ENCODE results near the gene MCMBP.

The MCMBP gene

GRCh38 chr10:119832951-119833350 is 39.7 kb downstream of the MCMBP start:
- FAIRE-seq, result no peak
- no peak for DNase-seq (ENCODE audit: insufficient read length, low spot score)
- no peak for TF ChIP-seq PAX5 (IDR thresholded peaks at IDR 0.05; ENCODE audit: insufficient read depth, low read length, severe bottlenecking)

GRCh38 chr10:119831656-119832055 is 41.0 kb downstream of the MCMBP start:
- DNase-seq (ENCODE audit: insufficient read length, low spot score), result no peak
- no peak for FAIRE-seq
- TF ChIP-seq POLR2A (IDR thresholded peaks at IDR 0.05; ENCODE audit: low read depth, low read length), result peak; percentile 31; the same call in 1 of the 2 replicates
- no peak for TF ChIP-seq PAX5 (IDR thresholded peaks at IDR 0.05; ENCODE audit: insufficient read depth, low read length, severe bottlenecking)

DNA sequence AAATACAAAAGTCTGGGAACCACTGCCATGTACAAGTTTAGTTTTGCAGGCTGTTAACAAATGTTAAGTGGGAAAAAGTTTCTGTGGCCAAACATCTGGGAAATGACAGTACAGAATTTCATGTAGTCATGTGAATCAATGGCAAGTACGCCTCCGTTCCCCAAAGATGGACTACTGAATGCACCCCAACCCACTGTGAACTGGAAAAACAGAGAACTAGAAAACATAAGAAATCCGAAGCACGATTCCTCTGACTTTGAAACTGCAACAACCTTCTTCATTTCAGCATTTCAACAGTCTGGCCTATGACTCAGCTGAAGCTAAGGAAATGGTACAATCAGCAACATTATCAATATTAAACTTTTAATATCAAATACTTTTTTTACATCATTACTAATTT is 41.8 kb downstream of the MCMBP start:
- no peak for FAIRE-seq
- no peak for TF ChIP-seq TAF1 (IDR thresholded peaks at IDR 0.05; ENCODE audit: low read depth, low read length)
- no peak for TF ChIP-seq PAX5 (IDR thresholded peaks at IDR 0.05; ENCODE audit: insufficient read depth, low read length, severe bottlenecking)
- no peak for TF ChIP-seq POU2F2 (IDR thresholded peaks at IDR 0.05; ENCODE audit: low read depth, low read length)
- TF ChIP-seq SPI1 (IDR thresholded peaks at IDR 0.05; ENCODE audit: low read depth, low read length), result no peak
- no peak for TF ChIP-seq POLR2A (IDR thresholded peaks at IDR 0.05; ENCODE audit: low read depth, low read length)
- no peak; the same call in 1 of the 2 replicates for TF ChIP-seq POLR2AphosphoS5 (IDR thresholded peaks at IDR 0.05; ENCODE audit: low read depth, low read length)
- no peak for DNase-seq (ENCODE audit: insufficient read length, low spot score)

- FAIRE-seq (no peak), DNase-seq (ENCODE audit: insufficient read length, low spot score) (no peak)
Measured at GRCh38 chr10:119829429-119829828, 43.2 kb downstream of the MCMBP start.

GRCh38 chr10:119827430-119827829 is 45.2 kb downstream of the MCMBP start:
- TF ChIP-seq POU2F2 (IDR thresholded peaks at IDR 0.05; ENCODE audit: low read depth, low read length), result no peak
- no peak for TF ChIP-seq POLR2AphosphoS5 (IDR thresholded peaks at IDR 0.05; ENCODE audit: low read depth, low read length)
- TF ChIP-seq TAF1 (IDR thresholded peaks at IDR 0.05; ENCODE audit: low read depth, low read length), result no peak
- TF ChIP-seq PAX5 (IDR thresholded peaks at IDR 0.05; ENCODE audit: insufficient read depth, low read length, severe bottlenecking), result no peak
- no peak for TF ChIP-seq POLR2A (IDR thresholded peaks at IDR 0.05; ENCODE audit: low read depth, low read length)
- TF ChIP-seq SPI1 (IDR thresholded peaks at IDR 0.05; ENCODE audit: low read depth, low read length), result no peak
- DNase-seq (ENCODE audit: insufficient read length, low spot score) (no peak), FAIRE-seq (no peak)

More at GRCh38 chr10:119829429-119829828, 43.2 kb downstream of the MCMBP start:
- no peak for TF ChIP-seq TAF1 (IDR thresholded peaks at IDR 0.05; ENCODE audit: low read depth, low read length)
- peak; percentile 60; the same call in 1 of the 2 replicates for TF ChIP-seq POLR2A (IDR thresholded peaks at IDR 0.05; ENCODE audit: low read depth, low read length)
- TF ChIP-seq POLR2AphosphoS5 (IDR thresholded peaks at IDR 0.05; ENCODE audit: low read depth, low read length), result 0 out of 2 replicates have a peak, but pooled peaks have one; percentile 37

- FAIRE-seq (no peak), DNase-seq (ENCODE audit: insufficient read length, low spot score) (no peak)
- TF ChIP-seq SPI1 (IDR thresholded peaks at IDR 0.05; ENCODE audit: low read depth, low read length) (no peak), PAX5 (IDR thresholded peaks at IDR 0.05; ENCODE audit: insufficient read depth, low read length, severe bottlenecking) (no peak)
Measured at GRCh38 chr10:119826771-119827170, 45.9 kb downstream of the MCMBP start.

DNA sequence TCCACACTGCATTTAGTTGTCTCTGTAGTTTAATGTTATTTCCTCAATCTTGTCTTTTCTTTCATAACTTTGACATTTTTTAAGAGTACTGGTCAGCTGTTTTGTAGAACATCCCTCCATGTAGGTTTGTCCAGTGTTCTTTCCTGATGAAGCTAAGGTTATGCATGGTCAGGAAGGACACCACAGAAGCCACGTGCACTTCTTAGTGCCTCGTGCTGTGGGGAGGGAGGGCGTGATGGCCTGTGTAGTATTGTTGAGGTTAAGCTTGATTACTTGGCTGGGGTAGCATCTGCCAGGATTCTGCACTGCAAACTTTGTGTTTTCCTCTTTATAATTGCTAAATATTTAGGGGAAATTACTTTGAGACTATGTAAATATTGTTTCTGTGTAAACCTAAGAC is 48.3 kb downstream of the MCMBP start:
- FAIRE-seq, result no peak
- TF ChIP-seq TAF1 (IDR thresholded peaks at IDR 0.05; ENCODE audit: low read depth, low read length), result no peak
- TF ChIP-seq POU2F2 (IDR thresholded peaks at IDR 0.05; ENCODE audit: low read depth, low read length), result no peak
- TF ChIP-seq POLR2AphosphoS5 (IDR thresholded peaks at IDR 0.05; ENCODE audit: low read depth, low read length), result no peak
- TF ChIP-seq PAX5 (IDR thresholded peaks at IDR 0.05; ENCODE audit: insufficient read depth, low read length, severe bottlenecking), result no peak
- no peak for TF ChIP-seq POLR2A (IDR thresholded peaks at IDR 0.05; ENCODE audit: low read depth, low read length)
- no peak for DNase-seq (ENCODE audit: insufficient read length, low spot score)

DNA sequence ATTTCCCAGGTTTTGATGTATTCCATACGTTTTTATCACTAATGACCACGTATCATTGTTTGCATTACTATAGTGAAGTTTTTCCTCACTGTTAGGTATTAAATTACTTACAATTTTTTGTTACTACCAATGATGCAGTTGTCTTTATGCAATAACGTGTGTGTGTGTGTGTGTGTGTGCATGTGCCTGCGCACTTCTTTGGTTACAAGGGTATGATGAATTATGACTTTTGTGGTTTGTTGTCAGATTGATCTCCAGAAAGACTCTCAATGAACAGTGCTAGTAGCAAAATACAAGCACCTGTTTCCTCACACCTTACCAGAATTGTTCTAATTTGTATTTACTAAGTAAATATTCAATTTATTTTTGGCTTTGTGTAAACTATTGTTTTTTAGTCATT is 51.5 kb downstream of the MCMBP start:
- no peak for FAIRE-seq
- TF ChIP-seq TAF1 (IDR thresholded peaks at IDR 0.05; ENCODE audit: low read depth, low read length), result no peak
- TF ChIP-seq POLR2AphosphoS5 (IDR thresholded peaks at IDR 0.05; ENCODE audit: low read depth, low read length), result no peak
- no peak for TF ChIP-seq SPI1 (IDR thresholded peaks at IDR 0.05; ENCODE audit: low read depth, low read length)
- no peak for TF ChIP-seq POU2F2 (IDR thresholded peaks at IDR 0.05; ENCODE audit: low read depth, low read length)
- no peak for TF ChIP-seq POLR2A (IDR thresholded peaks at IDR 0.05; ENCODE audit: low read depth, low read length)
- no peak for TF ChIP-seq PAX5 (IDR thresholded peaks at IDR 0.05; ENCODE audit: insufficient read depth, low read length, severe bottlenecking)
- no peak for DNase-seq (ENCODE audit: insufficient read length, low spot score)

DNA sequence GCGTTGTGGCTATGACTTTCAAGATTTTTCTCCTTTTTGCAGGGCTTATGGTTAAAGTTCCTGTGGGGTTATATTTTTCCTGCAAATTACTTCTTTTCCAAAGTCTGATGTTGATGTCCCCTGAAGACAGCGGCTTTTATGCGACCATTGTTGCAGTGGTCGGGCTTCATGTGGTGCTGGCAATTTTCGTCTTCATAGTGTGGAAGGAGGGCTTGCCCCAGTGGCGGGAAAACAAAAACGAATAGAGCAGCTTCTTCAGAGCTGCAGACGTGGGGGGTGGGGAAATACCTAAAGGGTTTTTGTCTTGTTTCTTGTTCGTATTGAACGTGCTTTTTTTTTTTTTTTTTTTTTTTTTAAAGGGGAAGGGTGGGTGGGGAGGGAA is 53.8 kb downstream of the MCMBP start:
- no peak for FAIRE-seq
- TF ChIP-seq TAF1 (IDR thresholded peaks at IDR 0.05; ENCODE audit: low read depth, low read length) (no peak), POLR2A (IDR thresholded peaks at IDR 0.05; ENCODE audit: low read depth, low read length) (no peak), SPI1 (IDR thresholded peaks at IDR 0.05; ENCODE audit: low read depth, low read length) (no peak), POU2F2 (IDR thresholded peaks at IDR 0.05; ENCODE audit: low read depth, low read length) (no peak), PAX5 (IDR thresholded peaks at IDR 0.05; ENCODE audit: insufficient read depth, low read length, severe bottlenecking) (no peak), POLR2AphosphoS5 (IDR thresholded peaks at IDR 0.05; ENCODE audit: low read depth, low read length) (no peak)
- no peak for DNase-seq (ENCODE audit: insufficient read length, low spot score)

DNA sequence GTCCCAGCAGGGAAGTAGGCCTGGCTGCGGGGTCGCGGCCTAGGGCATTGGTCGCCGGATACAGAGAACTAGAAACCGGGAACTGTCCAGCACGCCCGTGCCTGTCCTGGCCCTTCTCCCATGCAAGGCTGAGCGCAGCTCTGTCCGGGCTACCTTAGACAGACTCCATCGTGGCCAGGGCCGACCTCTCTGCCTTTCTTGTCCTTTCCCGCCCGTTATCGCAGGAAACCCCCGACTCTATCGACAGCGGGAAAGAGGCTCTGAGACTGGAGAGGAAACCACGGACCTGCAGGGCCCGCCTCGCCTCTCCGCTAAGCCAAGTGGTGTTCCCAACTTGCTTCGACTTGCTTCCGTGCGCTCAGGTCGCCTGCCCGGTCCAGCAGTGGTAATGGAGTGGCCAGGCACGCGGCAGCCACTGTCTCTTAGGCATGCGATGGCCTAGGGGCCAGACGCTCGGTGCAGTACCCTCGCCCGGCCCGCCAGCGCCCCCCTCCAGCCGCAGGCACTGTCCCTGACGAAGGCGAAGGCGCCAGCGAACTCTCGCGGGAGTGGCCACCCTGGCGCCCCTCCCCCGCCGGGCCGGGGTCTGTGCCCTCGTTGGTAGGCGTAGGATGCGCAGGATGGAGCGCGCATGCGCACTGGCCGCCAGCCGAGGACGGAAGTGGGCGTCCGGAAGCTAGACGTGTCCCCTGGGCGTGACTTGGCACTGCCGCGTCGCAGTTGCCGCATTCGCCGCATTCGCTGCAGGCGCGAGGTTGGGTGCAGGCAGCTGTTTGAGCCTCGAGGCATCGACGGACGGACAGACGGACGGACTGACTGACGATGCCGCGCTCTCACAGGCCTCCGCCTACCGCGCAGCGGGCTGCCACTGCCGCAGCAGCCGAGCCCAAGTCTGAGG is 54.4 kb downstream of the MCMBP start:
- DNase-seq (ENCODE audit: insufficient read length, low spot score), result no peak
- FAIRE-seq, result no peak

More for the DNA sequence above, 54.4 kb downstream of the MCMBP start:
- TF ChIP-seq POLR2A (IDR thresholded peaks at IDR 0.05; ENCODE audit: low read depth, low read length) (no peak), POU2F2 (IDR thresholded peaks at IDR 0.05; ENCODE audit: low read depth, low read length) (no peak), SPI1 (IDR thresholded peaks at IDR 0.05; ENCODE audit: low read depth, low read length) (no peak), POLR2AphosphoS5 (IDR thresholded peaks at IDR 0.05; ENCODE audit: low read depth, low read length) (no peak), TAF1 (IDR thresholded peaks at IDR 0.05; ENCODE audit: low read depth, low read length) (no peak), PAX5 (IDR thresholded peaks at IDR 0.05; ENCODE audit: insufficient read depth, low read length, severe bottlenecking) (no peak)
